ENCODE results near the gene LRRC8A.

Gene LRRC8A

DNA sequence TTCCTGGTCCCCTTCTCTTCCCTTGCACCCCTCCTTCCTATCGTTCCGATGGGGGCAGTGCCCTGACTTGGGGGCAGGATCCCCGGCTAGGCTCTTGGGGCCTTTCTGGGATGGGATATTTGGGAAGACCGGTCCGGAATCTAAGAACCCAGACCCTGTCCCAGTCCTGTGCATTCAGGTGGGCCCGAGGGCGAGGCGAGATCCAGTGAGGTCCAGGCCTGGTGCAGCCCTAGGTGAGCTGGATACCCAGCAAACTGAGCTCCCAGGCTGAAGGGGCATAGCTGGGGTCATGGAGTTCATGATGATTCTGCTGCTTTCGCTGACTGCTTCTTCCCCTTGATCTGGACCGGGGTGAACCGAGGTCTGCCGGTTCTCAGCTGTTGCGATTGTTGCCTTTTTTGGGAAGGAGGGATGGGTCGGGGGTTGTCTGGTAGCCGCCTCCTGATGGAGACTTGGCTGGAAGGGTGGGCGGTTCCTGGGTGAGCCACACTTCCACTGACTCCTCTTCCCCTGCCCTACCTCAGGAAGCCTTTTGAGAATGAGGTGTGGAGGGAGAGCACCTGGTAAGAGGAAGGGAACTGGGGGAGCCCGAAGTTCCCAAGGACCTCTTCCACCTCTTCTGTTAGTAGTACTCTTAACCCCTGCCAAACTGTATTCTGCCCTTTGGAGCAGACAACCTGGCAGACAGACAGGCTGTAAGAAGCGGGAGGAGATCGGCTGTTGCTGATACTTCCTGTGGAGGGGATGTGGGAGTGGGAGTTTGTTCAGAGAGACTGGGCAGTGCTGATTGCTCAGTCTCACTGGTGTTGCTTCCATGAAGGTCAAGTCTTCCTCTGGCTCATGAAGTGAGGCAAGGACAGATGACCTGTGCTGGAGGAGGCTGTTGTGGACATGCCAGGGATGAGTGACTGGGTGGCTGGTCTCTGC, 1.0 kb downstream of the LRRC8A start:
- Histone ChIP-seq H3K9me3 (ENCODE audit: low read length) (no peaks in the 10 kb centered on the region), H3K4me3 (ENCODE audit: low read depth, low read length, poor library complexity, severe bottlenecking) (peak overlapping the region; percentile 100), H3K36me3 (ENCODE audit: insufficient read depth, low read length) (peaks cover 13% of the 10 kb centered on the region; the same call in 1 of the 2 replicates), H3K9me2 (ENCODE audit: low read depth, low read length) (no peaks in the 10 kb centered on the region), H4K20me1 (ENCODE audit: insufficient read depth, low read length) (no peaks in the 10 kb centered on the region), H3K27me3 (ENCODE audit: insufficient read depth, low read length) (no peaks in the 10 kb centered on the region), H2AFZ (ENCODE audit: low read length) (no peak overlapping the region), H3F3A (ENCODE audit: insufficient read depth, low read length) (no peaks in the 10 kb centered on the region), H3K27ac (ENCODE audit: low read depth, low read length, poor library complexity, severe bottlenecking) (peak overlapping the region; percentile 25), H3K4me1 (ENCODE audit: insufficient read depth, low read length, severe bottlenecking) (peaks cover 28% of the 10 kb centered on the region), H3K79me2 (ENCODE audit: insufficient read depth, low read length) (peaks cover 16% of the 10 kb centered on the region), H3K4me2 (ENCODE audit: low read length) (peak overlapping the region; percentile 93), H3K9ac (ENCODE audit: low read length) (peak overlapping the region; percentile 99)
- TF ChIP-seq, protein P1, sequence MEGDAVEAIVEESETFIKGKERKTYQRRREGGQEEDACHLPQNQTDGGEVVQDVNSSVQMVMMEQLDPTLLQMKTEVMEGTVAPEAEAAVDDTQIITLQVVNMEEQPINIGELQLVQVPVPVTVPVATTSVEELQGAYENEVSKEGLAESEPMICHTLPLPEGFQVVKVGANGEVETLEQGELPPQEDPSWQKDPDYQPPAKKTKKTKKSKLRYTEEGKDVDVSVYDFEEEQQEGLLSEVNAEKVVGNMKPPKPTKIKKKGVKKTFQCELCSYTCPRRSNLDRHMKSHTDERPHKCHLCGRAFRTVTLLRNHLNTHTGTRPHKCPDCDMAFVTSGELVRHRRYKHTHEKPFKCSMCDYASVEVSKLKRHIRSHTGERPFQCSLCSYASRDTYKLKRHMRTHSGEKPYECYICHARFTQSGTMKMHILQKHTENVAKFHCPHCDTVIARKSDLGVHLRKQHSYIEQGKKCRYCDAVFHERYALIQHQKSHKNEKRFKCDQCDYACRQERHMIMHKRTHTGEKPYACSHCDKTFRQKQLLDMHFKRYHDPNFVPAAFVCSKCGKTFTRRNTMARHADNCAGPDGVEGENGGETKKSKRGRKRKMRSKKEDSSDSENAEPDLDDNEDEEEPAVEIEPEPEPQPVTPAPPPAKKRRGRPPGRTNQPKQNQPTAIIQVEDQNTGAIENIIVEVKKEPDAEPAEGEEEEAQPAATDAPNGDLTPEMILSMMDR (IDR thresholded peaks at IDR 0.05; ENCODE audit: low read length): no peak
- TF ChIP-seq EZH2 (IDR thresholded peaks at IDR 0.05; ENCODE audit: borderline replicate concordance, low read length): no peak

DNA sequence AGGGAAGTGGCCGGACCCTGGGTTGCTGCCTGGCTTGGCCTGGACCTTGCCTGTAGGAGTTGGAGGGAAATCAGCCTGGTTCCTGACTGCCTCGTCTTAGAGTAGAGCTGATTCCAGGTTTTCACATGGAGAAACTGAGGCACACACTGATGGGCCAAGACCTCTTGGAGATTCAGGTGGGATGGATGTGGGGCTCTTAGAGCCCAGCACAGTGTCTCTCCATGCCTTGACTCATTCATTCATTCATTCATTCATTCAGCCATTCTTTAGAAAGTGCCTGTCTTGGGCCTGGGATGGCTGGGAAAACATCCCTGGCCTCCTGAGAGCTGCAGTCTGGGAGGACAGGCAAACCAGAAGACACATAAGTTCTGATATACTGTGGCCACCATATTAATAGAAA, 2.2 kb downstream of the LRRC8A start:
- H3K27me3 ChIP-seq (ENCODE audit: insufficient read depth, low read length): no peaks in the 10 kb centered on the region
- no peaks in the 10 kb centered on the region for H3K9me2 ChIP-seq (ENCODE audit: low read depth, low read length)
- no peak overlapping the region for H3K9ac ChIP-seq (ENCODE audit: low read length)
- H2AFZ ChIP-seq (ENCODE audit: low read length): no peak overlapping the region
- no peak overlapping the region for H3K4me2 ChIP-seq (ENCODE audit: low read length)
- no peak overlapping the region for H3K4me3 ChIP-seq (ENCODE audit: low read depth, low read length, poor library complexity, severe bottlenecking)
- no peak for TF ChIP-seq EZH2 (IDR thresholded peaks at IDR 0.05; ENCODE audit: borderline replicate concordance, low read length)
- TF ChIP-seq, protein P1 (IDR thresholded peaks at IDR 0.05; ENCODE audit: low read length): no peak
- H3K36me3 ChIP-seq (ENCODE audit: insufficient read depth, low read length): peaks cover 24% of the 10 kb centered on the region; the same call in 1 of the 2 replicates
- no peaks in the 10 kb centered on the region for H3F3A ChIP-seq (ENCODE audit: insufficient read depth, low read length)
- H3K4me1 ChIP-seq (ENCODE audit: insufficient read depth, low read length, severe bottlenecking): peaks cover 28% of the 10 kb centered on the region
- H3K27ac ChIP-seq (ENCODE audit: low read depth, low read length, poor library complexity, severe bottlenecking): no peak overlapping the region
- peaks cover 16% of the 10 kb centered on the region for H3K79me2 ChIP-seq (ENCODE audit: insufficient read depth, low read length)
- H3K9me3 ChIP-seq (ENCODE audit: low read length): no peaks in the 10 kb centered on the region
- no peaks in the 10 kb centered on the region for H4K20me1 ChIP-seq (ENCODE audit: insufficient read depth, low read length)

DNA sequence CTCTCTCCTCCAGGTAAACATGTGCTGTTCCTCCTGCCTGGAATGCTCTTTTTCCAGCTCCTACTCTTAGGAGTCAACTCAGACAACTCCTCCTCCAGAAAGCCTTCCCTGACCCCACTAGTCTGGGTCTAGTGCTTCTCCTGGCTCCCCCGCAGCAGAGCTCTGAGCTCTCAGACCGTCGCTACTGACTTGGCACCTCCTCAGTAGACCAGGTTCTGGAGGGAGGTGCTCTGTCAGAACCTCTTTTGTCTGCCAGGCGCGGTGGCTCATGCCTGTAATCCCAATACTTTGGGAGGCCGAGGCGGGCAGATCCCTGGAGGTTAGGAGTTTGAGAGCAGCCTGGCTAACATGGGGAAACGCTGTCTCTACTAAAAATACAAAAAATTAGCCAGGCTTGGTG, 3.4 kb downstream of the LRRC8A start:
- H4K20me1 ChIP-seq (ENCODE audit: insufficient read depth, low read length): no peaks in the 10 kb centered on the region
- no peaks in the 10 kb centered on the region for H3K27me3 ChIP-seq (ENCODE audit: insufficient read depth, low read length)
- no peak overlapping the region for H3K27ac ChIP-seq (ENCODE audit: low read depth, low read length, poor library complexity, severe bottlenecking)
- no peak overlapping the region for H3K4me3 ChIP-seq (ENCODE audit: low read depth, low read length, poor library complexity, severe bottlenecking)
- H3K4me1 ChIP-seq (ENCODE audit: insufficient read depth, low read length, severe bottlenecking): peaks cover 16% of the 10 kb centered on the region
- H3K4me2 ChIP-seq (ENCODE audit: low read length): no peak overlapping the region
- no peak overlapping the region for H2AFZ ChIP-seq (ENCODE audit: low read length)
- TF ChIP-seq, protein P1 (IDR thresholded peaks at IDR 0.05; ENCODE audit: low read length): no peak
- no peak for TF ChIP-seq EZH2 (IDR thresholded peaks at IDR 0.05; ENCODE audit: borderline replicate concordance, low read length)
- peaks cover 30% of the 10 kb centered on the region; the same call in 1 of the 2 replicates for H3K36me3 ChIP-seq (ENCODE audit: insufficient read depth, low read length)
- H3K79me2 ChIP-seq (ENCODE audit: insufficient read depth, low read length): peaks cover 16% of the 10 kb centered on the region
- H3F3A ChIP-seq (ENCODE audit: insufficient read depth, low read length): no peaks in the 10 kb centered on the region
- H3K9me3 ChIP-seq (ENCODE audit: low read length): no peaks in the 10 kb centered on the region
- H3K9ac ChIP-seq (ENCODE audit: low read length): no peak overlapping the region
- H3K9me2 ChIP-seq (ENCODE audit: low read depth, low read length): no peaks in the 10 kb centered on the region
